Stimulated activated CD4-positive, alpha-beta T cell treated with anti-CD3 and anti-CD28 coated beads, TNF-alpha, amount 100 ng/mL, for 24 hours (primary cell): Measurements from ENCODE around the gene OSBPL9.
"Not testable (repeated sequence)": the region's sequence is repeated elsewhere in the genome, so short reads cannot be mapped to it uniquely, and the experiment has no call there.

Experiments used
- DNase-seq, 3 experiments: peaks; one replicate each; pipeline ENCODE4 v3.0.0-alpha.2; 2020; ENCODE audit warnings: low read depth in 3 of 3

Gene OSBPL9

GRCh38 chr1:51610104-51610503 lies 6.8 kb upstream of the OSBPL9 start:
- DNase-seq = not testable (repeated sequence)

DNA sequence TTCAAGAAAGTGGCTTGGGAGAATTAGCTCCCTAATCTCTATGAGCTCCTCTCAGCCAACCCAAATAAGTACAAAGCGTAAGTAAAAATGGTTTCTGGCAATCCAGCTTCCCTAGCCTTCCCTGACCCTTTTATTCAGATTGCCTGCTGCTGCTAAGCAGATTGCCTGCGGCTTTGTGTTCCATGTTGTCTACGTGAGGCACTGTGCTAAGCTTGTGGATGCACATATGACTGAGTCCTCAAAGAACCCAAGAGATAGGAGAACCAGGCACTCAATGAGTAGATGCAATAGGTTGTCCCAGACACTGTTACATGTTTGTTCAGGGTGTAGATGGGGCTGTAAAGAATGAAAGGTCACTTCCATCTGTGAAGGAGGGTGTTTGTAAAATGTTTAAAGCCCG lies 6.3 kb upstream of the OSBPL9 start:
- no peak for DNase-seq

GRCh38 chr1:51612447-51612961 lies 4.4 kb upstream of the OSBPL9 start:
- DNase-seq = no peak

- DNase-seq = no peak
Measured at GRCh38 chr1:51615780-51616291, 1.1 kb upstream of the OSBPL9 start.

DNA sequence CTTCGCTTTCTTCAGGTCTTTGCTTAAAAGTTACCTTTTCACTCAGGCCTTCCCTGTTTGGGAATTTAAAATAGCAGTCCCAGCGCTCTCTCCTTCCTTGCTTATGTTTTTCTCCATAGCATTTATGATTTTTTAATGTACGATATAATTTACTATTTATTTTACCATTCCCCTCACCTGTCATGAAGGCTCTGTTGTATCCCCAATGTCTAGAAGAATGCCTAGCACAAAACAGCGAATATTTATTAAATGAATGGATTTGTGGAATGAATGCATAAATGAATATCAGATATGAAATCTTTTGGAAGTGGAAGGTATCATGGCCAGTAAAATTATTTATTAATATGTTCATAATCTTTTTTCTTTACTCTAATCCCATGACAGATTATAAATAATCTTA lies 402 bp upstream of the OSBPL9 start:
- no peak for DNase-seq

GRCh38 chr1:51618715-51619114 lies 1.8 kb downstream of the OSBPL9 start:
- DNase-seq = no peak

DNA sequence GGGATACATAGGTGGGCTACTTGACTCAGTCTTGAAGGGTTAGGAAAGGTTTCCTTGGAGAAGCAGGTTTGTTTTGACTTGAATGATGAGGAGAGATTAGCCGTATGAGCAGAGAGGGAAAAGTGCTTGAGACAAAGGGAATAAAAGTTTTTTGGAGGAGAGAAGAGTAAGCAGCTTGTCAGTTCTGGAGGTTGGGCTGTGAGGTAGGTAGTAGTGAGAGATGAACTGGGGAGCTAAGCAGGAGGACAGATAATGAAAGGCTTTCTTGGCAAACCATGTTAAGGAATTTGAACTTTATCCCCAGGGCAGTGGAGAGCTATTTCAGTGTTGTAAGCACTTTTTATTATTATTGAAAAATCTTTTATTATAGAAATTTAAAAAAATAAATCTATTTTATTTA lies 3.6 kb downstream of the OSBPL9 start:
- DNase-seq = no peak

- DNase-seq = no peak
Measured at GRCh38 chr1:51621161-51621560, 4.3 kb downstream of the OSBPL9 start.

DNA sequence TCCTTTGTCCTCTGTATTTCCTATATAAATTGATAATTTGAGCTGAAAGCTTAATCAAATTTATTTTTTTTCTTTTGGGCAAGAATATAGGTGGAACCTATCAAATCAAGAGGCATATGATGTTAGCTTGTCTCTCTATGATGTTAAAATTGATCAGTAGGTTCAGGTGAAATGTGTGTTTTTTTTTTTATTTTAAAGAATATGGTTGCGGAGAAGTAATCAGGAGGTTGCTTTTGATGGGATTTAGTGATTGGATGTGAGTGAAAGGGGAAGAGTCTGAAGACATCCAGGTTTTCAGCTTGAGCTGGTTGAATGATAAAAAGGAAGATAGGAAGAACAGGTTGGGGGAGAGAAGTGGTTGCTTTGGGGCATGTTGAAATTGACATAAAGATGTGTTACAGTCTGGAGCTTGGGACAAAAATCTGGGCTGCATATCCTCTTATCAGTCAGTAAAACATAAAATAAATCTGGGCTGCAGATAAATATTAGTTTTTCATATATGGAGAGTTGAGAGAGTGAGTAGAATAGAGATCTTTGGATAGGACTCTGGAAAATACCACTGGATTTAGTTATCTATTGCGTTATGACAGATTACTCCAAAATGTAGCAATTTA lies 5.1 kb downstream of the OSBPL9 start:
- no peak for DNase-seq

GRCh38 chr1:51622455-51622913 lies 5.6 kb downstream of the OSBPL9 start:
- DNase-seq = no peak

GRCh38 chr1:51623025-51623424 lies 6.1 kb downstream of the OSBPL9 start:
- no peak for DNase-seq

GRCh38 chr1:51623450-51623849 lies 6.6 kb downstream of the OSBPL9 start:
- no peak for DNase-seq

GRCh38 chr1:51624855-51625254 lies 8.0 kb downstream of the OSBPL9 start:
- DNase-seq = no peak

- no peak for DNase-seq
Measured at GRCh38 chr1:51627672-51628071, 10.8 kb downstream of the OSBPL9 start.

- no peak for DNase-seq
Measured at GRCh38 chr1:51628715-51629590, 12.1 kb downstream of the OSBPL9 start.

DNA sequence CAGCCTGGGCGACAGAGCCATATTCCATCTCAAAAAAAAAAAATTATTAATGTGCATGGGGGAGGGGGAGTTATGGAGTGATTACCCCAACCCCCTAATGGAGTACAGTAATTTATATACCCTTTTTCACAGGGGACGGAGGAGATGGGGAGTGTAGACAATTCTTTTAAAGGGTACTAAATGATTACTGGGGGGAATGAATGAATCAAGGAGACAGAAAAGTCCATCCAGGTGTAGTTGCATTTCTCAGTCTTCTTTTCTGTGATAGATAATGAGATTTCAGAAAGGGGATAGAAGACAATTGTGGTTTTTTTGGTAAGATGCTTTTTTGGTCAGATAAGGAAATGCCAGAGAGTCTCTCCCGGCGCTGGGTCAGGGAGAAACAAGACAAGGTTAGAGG lies 13.0 kb downstream of the OSBPL9 start:
- DNase-seq = no peak

- no peak for DNase-seq
Measured at GRCh38 chr1:51630393-51630792, 13.5 kb downstream of the OSBPL9 start.

DNA sequence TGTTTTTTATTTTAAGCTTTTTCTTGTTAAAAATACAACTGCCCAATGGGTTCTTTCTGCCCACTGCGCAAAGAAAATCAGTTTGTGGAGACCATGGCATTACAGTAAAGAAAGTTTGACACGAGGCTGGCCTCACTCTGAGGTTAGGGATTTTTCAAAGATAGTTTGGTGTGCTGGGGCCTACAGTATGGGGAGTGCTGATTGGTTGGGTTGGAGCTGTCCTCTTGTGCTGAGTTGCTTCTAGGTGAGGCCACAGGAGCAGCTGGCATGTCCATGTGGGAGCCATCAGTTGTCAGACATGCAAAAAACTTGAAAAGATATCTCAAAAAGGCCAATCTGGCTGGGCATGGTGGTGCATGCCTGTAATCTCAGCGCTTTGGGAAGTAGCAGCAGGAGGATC lies 14.0 kb downstream of the OSBPL9 start:
- no peak for DNase-seq

- DNase-seq = no peak
Measured at GRCh38 chr1:51631747-51632146, 14.9 kb downstream of the OSBPL9 start.

- DNase-seq = no peak
Measured at GRCh38 chr1:51634618-51635017, 17.7 kb downstream of the OSBPL9 start.

DNA sequence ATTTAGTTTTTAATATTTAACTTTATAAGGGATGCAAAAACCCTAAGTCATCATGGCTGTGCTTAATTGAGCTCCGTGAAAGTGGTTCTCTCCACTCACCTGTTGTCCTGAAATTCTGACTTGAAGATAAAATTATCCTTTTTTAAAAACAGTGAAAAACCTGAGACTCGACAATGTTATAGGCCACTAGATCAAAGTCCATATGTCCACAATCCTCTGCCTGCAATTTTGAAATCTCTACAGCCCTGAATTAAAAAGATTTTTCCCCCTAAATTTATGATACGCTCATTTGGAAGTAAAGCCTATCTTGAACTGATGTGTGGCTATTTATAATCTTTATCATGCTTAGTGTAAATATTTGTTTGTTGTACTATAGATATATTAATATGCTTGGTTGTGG lies 18.7 kb downstream of the OSBPL9 start:
- no peak for DNase-seq

DNA sequence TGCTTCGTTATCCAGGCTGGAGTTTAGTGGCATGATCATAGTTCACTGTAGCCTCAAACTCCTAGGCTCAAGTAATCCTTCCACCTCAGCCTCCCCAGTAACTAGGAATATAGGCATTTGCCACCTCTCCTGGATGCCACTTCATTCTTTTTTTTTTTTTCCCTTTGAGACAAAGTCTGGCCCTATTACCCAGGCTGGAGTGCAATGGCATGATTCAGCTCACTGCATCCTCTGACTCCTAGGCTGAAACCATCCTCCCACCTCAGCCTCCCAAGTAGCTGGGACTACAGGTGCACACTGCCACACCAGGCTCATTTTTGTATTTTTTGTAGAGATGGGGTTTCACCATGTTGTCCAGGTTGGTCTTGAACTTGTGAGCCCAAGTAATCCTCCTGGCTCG lies 19.3 kb downstream of the OSBPL9 start:
- DNase-seq = no peak
